PC-9 (cell line): Measurements from ENCODE around the gene USP54.

Experiments used
- CTCF ChIP-seq: fragments of 200-600 bp; sonication (generic); conservative IDR thresholded peaks from 2 replicates; pipeline ENCODE4 v1.6.1; 2017; ENCODE audit warnings: mixed run types, antibody characterized with exemption, mild to moderate bottlenecking, moderate library complexity
- EZH2 ChIP-seq: fragments of 200-600 bp; sonication (generic); IDR thresholded peaks from 2 replicates; pipeline ENCODE4 v1.8.0; 2017; ENCODE audit warnings: antibody characterized with exemption, low read depth

- TF ChIP-seq CTCF (no peak), EZH2 (no peak)
Measured at GRCh38 chr10:73556855-73557254, 34.3 kb downstream of the USP54 start.
